NT2/D1 (cell line): ENCODE results near the gene ZNF678.

Source experiments
- SUZ12 ChIP-seq: IDR thresholded peaks from 2 replicates; pipeline ENCODE4 v1.6.1; 2011; ENCODE audit not compliant: insufficient read length, insufficient read depth; ENCODE audit errors: extremely low read depth
- YY1 ChIP-seq: IDR thresholded peaks from 2 replicates; pipeline ENCODE4 v1.6.1; 2011; ENCODE audit not compliant: insufficient read length, insufficient read depth
- ZNF274 ChIP-seq: IDR thresholded peaks from 2 replicates; pipeline ENCODE4 v1.6.1; 2011; ENCODE audit warnings: mild to moderate bottlenecking, low read depth, low read length

DNA sequence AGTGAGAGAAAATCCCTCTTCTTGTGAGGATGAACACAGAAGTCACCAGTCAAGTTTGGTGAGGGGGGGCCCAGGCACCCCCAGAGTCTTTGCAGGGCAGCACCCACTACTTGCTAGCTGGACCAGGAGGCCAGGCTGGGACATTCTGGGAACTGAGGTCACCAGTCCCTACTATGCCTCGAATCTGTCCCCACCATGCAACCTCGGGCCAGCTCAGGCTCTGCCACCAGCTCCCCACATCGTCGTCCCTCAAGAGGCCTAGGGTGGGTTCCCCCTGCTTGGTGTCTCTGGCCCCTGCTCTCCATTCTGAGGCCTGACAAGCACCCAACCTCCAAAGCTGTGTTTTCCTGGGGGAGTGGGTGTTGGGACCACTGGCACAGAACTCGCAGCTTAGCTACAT, 22.2 kb upstream of the ZNF678 start:
- TF ChIP-seq YY1 (no peak), ZNF274 (no peak), SUZ12 (no peak)
